GM21447 (cell line): ENCODE results near the gene WDR45B.

Experiments used
- ATAC-seq: cut with Tn5 transposase; IDR thresholded peaks from one replicate; pipeline ENCODE4 v1.9.1; 2021; ENCODE audit not compliant: unreplicated experiment

The WDR45B gene

DNA sequence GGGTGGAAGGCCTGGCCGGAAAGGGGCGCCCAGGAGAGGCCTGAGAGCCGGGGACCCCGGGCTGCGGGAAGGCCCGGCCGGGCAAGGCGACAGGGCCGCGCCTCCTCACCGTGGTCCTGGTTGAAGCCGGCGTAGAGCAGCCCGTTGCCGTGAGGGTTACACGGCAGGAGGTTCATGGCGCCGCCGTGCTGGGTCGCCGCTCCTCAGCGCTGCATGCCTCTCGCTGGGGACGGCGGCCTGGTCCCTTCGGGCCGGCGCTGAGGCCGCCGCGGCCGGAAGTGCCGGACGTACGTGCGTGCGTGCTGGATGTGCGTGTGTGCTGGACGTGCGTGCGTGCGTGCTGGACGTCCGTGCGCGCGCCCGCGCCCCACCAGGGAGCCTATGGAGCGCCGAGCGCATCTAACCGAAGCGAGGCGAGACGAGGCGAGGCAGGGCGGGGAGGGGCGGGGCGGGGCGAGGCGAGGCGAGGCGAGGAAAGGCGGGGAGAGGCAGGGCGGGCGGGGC, at the start of gene WDR45B:
TSS of gene WDR45B (minus strand) at position 280 of the 504 bp plus-strand sequence. CDS start at position 176, 104 bp downstream.
- peak; percentile 78 for ATAC-seq

GRCh38 chr17:82697808-82698064, 49.5 kb upstream of the WDR45B start:
- no peak for ATAC-seq

GRCh38 chr17:82696916-82697807, 48.9 kb upstream of the WDR45B start:
- ATAC-seq, result no peak

DNA sequence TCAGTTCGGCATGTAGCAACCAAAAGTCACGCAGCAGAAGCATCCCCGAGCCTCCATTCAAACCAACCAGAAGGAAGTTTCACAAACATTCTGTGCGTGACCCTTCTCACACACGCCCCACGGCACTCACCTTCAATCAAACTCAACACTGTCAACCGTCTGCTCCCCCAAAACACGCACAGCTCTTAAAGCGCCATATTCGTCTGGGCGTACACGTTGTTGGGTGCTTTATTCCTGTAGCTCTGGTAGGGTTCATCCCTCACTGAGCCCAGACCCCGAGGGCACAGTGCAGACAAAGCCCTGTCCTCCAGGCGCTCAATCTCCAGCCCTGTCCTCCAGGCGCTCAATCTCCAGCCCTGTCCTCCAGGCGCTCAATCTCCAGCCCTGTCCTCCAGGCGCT, 48.0 kb upstream of the WDR45B start:
- ATAC-seq, result no peak

DNA sequence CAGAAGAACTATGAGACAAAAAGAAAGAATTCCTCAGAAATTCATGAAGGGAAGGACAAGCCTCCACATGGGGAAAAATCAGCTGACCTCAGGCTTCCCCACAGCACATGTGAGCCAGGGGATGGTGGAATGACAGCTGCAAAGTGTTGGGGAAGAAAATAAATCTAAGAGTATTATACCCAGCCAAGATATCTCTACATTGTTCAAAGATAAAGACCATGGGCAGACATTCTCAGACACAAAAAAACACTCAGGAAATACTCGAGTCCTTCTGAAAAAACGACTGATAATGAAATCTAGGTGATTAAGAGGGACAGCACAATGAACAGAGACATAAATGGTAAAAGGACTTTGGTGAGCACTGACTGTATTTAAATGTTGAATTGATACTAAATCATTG, 46.4 kb upstream of the WDR45B start:
- no peak for ATAC-seq

DNA sequence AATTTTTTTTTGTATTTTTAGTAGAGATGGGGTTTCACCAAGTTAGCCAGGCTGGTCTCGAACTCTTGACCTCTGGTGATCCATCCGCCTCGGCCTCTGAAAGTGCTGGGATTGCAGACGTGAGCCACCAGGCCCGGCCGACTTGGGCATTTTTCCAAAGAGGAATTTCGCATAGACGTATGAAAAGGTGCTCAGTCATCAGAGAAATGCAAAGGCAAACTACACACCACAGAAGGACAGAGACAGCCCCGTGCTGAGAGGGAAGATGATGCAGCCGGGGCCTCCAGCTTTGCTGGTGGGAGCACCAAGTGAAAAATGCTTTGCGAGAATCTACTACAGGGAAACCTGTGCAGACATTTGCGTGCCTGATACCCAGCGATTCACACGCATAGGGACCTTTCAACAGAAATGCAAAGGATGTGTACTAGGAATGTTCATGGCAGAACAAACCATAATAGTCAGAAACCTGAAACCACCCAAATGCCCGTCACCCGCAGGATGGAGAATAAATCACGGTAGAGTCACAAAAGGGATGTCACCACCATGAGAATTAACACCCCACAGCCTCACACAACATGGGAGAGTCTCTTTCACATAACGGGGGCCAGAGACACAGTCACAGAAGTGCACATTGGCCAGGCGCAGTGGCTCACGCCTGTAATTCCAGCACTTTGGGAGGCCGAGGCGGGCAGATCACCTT, 45.1 kb upstream of the WDR45B start:
- ATAC-seq, result no peak

DNA sequence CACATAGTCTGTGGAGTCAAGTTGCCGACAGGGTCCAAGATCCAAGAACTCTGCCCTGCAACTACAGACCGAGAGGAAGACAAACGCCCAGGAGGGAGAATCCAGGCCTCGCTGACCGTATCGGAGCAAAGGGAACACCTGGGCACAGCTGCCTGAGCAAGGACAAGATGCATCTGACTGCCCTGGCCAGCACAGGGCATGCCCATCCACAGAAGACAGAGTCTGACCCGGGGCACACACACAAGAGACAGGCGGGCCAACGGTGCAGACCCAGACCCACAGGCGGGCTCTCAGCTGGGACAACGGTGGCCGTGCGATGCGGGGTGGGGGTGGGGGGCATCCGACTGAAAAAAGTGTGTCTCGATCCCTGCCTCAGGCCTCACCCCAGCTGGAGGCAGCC, 44.0 kb upstream of the WDR45B start:
- no peak for ATAC-seq

DNA sequence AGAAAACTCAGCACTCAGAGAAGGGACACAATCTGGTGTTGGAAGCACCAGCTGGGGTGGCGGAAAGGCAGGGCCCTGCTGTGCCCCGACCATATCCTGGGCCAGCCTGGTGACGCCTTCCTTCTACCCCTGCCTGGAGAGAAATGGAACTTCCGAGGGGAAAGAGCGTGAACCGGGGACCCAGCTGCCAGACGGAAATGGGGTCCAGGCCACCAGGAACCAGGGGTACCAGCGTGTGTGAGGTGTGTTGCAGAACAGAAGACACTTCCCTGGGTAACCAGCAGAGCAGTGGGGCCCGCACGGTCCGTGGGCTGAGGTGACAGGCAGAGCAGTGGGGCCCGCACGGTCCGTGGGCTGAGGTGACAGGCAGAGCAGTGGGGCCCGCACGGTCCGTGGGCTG, 43.5 kb upstream of the WDR45B start:
- no peak for ATAC-seq

DNA sequence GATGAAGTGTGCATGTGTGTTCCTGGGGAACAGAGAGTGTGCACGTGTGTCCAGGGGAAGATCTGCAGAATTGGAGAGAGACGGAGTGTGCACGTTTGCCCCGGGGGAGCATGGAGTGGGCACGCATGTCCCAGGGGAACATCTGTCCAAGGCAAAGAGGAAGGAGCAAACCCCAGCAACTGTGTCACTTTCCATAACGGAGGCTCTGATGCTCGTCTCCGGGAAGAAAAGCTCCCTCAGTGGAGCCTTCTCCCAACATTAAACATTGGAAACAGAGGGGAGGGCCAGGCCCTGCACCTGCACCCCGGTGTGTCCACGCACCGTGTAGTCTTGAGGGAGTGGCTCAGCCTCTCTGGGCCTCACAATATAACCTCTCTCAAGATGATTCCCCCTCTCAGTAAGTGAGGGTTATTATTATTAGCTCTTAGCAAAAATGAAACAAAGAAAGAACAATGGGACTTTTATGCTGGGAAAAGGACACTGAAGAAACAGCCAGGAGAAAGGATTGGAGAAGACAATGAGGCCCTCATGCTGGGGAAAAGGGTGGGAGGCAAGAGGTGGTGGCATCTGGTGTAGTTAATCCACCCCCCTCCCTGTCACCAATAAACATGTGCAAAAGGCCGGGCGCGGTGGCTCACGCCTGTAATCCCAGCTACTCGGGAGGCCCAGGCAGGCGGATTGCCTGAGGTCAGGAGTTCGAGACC, 42.7 kb upstream of the WDR45B start:
- ATAC-seq, result no peak

DNA sequence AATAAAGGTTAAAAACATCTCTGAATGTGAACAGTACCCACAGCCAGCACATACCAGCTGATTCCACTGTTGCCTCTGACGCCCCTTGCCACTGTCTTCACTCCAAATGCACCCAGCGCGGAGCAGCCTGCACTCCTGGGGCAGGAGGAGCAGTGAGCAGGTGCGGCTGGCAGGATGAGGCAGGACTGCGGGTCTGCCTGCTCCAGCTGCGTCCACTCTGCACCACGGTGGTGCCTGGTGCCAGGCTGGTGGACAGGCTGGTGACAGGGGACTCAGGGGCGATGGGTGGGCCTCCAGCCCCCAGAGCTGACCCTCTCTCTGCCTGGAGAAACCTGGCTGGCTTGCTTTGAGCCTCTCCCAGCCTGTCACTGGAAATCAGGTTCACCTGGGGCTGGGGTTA, 40.8 kb upstream of the WDR45B start:
- ATAC-seq, result no peak

- no peak for ATAC-seq
Observed at GRCh38 chr17:82687871-82688270, 39.6 kb upstream of the WDR45B start.

DNA sequence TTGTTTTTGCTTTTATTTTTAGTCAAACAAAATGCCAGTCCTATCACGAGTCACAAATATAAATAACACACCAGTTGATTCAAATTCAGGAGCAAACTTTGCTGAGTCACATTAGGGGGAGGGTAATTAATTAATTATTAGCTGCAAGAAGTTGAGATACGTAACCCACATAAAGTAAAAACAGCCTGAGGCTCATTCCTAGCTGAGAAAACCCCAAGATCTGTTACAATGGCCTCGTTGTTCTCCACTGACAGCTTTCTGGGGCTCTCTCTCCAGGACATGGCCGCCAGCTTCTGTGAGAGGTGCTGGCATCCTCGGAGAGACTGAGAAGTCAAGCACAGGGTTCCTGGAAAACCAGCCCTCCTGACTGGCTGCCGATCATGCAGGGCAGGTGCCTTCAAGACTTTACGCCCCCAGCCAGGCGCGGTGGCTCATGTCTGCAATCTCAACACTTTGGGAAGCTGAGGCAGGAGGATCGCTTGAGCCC, 39.2 kb upstream of the WDR45B start:
- no peak for ATAC-seq

DNA sequence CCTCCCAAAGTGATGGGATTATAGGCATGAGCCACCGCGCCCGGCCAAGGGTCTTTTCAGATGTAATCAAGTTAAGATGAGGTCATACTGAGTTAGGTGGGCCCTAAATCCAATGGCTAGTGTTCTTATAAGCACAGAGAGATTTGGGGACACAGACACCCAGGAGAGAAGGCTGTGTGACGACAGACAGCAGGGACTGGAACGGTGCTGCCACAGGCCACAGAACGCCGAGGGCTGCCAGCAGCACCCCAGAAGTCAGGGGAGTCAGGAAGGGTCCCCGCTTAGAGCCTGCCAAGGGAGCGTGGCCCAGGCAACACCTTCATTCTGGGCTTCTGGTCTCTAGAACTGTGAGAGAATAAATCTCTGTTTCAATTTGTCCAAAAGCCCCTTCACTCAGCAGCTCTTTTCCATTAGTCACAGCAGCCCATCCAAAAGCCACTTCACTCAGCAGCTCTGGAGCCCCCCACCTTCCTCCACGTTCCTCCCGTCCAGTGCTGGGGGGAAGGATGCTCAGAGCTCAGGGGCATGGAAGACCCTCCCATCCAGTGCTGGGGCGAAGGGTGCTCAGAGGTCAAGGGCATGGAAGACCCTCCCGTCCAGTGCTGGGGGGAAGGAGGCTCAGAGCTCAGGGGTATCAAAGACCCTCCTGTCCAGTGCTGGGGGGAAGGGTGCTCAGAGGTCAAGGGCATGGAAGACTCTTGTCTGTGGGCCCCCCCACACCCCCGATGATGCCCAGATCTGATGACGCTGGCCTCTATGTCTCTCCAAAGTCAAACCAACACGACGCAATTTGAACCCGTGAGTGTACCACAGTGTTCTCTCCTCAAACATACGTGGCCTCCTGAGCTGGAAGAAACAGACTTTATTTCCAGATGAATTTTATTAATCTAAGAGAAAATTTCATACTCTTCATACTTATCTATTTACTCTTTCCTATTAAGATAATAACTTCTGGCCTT, 38.4 kb upstream of the WDR45B start:
- ATAC-seq, result no peak

DNA sequence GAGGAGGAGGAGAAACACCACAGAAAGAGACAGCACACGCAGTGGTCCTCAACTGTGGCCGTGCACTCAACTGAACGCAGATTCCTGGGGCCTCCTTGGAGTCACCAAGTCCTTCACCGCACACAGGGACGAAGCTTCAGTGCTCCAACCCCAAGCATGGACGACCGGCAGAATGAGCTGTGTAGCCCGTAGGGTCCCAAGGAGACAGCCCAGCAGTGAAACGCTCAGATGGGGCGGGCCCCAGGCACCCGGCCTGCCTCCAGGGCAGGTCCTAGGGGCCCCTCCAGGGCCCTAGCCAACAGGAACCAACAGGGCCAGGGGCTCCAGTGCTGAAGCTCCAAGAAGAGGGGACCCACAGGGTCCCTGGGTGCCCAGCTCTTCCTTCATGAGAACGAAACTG, 37.0 kb upstream of the WDR45B start:
- no peak for ATAC-seq

GRCh38 chr17:82684228-82684841, 36.1 kb upstream of the WDR45B start:
- no peak for ATAC-seq

GRCh38 chr17:82683534-82683933, 35.3 kb upstream of the WDR45B start:
- ATAC-seq, result no peak

- no peak for ATAC-seq
Observed at GRCh38 chr17:82681547-82681946, 33.3 kb upstream of the WDR45B start.

DNA sequence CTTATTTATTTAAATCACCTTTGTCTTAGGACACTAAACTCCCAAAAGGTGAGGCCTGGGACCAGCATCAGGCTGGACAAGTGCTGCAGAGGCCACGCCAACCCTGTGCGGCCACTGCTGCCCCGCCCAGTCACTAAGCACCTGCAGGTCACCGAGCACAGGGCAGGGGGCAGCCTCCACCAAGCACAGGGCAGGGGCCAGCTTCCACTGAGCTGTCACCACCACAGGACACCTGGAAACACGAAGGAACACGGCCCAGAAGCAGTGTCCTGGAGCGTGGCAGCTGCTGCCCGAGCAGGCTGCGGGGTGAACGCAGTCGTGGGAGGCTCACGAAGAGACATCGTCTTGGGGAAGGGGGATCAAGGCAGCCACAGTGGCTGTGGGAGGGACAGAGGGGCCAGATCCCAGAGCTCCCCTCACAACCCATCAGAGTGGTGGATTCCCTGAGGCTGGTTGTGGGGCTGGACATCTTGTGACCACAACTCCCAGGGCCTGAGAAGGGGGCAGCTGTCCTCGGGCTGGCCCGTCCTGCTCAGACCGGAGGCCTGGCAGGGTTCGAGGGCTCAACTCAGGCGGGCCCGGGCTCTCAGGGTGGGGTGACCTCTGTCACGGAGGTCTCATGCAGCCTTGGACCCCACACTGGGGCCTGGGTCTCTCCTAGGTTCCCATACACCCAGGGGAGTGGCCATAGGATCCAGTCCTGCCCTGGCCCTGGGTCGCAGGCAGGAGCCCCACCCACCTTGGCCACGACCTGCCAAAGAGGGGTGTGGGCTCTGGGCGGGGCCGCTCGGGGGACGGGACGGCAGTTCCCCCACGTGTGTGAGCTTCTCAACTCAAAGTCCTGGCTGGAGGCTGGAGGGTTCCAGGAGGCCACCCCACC, 31.6 kb upstream of the WDR45B start:
- no peak for ATAC-seq

GRCh38 chr17:82678265-82678891, 30.1 kb upstream of the WDR45B start:
- no peak for ATAC-seq
